ENCODE results near the gene CBR3.
"Not testable (repeated sequence)": the region's sequence is repeated elsewhere in the genome, so short reads cannot be mapped to it uniquely, and the experiment has no call there.

CBR3 gene

DNA sequence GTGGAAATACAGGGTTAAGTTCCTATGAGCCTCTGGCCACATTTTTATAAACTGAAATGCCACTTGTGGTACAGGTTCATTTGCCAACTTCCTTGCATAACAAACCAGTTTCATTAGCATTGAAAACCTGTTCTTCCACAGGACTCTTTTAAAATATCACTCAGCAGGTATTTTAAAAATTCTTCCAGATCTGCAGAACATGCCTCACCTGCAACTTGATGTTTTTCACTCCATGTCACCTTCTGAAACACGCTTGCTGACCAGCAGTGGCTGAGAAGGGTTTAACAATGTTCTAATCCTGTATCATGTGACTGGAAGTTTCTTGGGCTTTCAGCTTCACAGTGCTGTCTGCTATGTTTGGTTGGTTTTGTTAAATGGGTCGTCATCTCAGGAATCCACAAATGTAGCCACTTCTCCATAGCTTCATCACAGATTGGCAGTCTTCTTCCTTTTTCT is 17.6 kb upstream of the CBR3 start:
- in situ Hi-C loops (cut with HindIII; ENCODE audit: low sequenced_read_pairs): no loop called here

DNA sequence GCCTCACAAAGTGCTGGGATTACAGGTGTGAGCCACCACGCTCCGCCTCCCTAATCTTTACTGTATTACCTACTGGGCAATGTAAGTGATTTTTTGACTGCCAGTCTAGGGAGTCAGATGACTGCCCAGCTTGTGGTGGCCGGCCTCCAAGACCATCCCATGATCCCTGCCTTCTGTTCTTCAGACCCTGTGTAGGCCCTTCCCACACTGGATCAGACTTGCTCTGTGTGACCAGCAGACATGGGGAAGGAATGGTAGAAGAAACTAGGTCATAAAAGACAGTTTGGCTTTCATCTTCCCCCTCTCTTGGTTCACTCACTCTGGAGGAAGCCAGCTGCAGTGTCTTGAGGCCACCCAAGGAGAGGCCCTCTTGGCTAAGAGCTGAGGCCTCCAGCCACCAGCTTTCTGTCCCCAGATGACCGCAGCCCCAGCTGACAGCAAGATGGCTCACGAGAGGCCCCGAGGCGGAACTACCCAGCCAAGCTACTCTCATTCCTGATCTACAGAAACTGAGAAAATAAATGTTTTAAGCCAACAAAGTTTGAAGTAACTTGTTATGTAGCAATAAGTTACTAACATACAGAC is 14.5 kb upstream of the CBR3 start:
- in situ Hi-C loops (cut with HindIII; ENCODE audit: low sequenced_read_pairs): no loop called here

DNA sequence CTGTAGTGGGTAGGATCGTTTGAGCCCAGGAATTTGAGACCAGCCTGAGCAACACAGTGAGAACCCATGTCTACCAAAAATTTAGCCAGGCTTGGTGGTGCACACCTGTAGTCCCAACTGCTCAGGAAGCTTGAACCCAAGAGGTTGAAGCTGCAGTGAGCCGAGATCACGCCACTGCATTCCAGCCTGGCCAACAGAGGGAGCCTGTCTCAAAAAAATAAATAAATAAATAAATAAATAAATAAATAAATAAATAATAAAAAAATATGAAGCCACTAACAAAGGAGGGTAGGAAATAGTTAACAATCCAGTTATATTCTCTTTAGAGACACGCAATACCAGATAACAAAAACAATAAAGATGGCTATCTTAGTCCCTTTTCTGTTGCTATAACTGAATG is 11.9 kb upstream of the CBR3 start:
- in situ Hi-C loops (cut with HindIII; ENCODE audit: low sequenced_read_pairs): no loop called here

DNA sequence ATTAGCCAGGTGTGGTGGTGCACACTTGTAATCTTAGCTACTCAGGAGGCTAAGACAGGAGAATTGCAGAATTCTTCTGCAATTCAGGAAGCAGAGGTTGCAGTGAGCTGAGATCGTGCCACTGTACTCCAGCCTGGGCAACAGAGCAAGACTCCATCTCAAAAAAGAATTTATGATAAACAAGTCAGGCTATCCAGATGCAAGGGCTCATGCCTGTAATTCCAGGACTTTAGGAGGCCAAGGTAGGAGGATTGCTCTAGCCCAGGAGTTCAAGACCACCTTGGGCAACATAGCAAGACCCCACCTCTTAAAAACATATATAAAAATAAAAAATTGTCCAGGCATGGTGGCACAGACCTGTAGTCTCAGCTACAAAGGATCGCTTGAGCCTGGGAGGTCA is 10.5 kb upstream of the CBR3 start:
- in situ Hi-C loops (cut with HindIII; ENCODE audit: low sequenced_read_pairs): no loop called here

DNA sequence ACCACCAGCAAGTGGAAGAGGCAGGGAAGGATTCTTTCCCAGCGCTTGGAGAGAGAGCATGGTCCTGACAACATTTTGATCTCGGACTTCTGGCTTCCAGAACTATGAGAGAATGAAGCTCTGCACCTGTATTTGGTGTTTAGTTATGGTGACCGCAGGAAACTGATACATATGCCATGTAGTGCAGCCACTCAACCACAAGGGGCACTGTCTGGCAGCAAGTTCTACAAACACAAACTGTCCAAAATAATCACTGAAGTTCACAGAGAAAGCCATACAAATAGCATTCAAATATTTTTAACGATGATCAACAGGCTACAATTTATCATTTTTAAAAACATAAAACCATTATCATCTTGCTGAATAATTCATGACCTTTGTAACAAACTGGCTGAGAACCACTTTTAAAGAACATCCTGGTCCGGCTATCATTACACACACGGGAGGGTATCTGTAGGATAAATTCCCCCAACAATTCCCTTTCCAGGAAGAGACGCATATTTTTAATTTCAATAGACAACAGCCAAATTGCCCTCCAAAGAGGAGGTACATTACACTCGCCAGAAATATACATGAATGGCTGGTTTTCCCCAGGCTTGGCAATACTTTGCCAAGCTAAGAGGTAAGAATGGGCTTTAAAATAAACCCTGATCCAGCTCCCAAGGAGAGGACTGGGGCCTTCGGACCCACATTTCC is 9.2 kb upstream of the CBR3 start:
- in situ Hi-C loops (cut with HindIII; ENCODE audit: low sequenced_read_pairs): no loop called here

DNA sequence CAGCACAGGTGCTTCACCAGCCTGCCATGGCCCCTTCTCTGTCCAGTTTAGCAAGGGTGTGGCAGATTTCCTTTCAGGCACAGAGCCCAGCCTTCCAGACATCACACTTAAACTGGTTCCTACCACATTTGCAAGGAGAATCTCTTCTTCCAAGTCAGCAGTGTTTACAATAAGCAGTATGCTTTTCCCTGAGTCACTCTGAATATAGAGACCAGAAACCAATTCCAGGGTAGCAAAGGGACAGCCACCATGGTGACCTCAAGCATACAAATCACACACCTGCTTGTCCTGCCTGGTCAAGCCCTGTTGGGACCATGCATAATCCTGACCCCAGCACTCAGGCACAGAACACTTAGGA is 8.7 kb upstream of the CBR3 start:
- in situ Hi-C loops (cut with HindIII; ENCODE audit: low sequenced_read_pairs): no loop called here

DNA sequence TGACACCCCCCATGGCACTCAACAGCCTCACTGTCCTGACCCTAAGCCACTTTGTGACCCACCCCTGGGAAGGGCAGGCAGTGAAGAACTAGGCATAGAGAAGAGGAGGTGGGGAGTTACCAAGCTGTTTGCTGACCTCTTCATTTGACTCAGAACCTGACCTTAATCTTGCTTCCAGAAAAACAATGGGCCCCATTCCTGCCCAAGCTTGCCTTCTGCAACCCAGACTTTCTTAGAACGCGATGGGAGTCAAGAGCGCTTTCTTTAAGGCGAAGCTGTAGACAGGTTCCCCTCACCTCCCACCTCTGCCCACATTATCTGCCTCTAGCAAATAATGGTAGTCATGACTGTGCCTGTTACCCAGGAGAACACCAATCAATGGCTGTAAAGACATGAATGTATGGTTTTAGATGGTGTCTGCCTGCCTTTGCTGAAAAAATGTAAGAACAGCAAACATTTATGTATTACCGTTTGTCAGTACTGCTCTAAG is 8.2 kb upstream of the CBR3 start:
- in situ Hi-C loops (cut with HindIII; ENCODE audit: low sequenced_read_pairs): no loop called here

DNA sequence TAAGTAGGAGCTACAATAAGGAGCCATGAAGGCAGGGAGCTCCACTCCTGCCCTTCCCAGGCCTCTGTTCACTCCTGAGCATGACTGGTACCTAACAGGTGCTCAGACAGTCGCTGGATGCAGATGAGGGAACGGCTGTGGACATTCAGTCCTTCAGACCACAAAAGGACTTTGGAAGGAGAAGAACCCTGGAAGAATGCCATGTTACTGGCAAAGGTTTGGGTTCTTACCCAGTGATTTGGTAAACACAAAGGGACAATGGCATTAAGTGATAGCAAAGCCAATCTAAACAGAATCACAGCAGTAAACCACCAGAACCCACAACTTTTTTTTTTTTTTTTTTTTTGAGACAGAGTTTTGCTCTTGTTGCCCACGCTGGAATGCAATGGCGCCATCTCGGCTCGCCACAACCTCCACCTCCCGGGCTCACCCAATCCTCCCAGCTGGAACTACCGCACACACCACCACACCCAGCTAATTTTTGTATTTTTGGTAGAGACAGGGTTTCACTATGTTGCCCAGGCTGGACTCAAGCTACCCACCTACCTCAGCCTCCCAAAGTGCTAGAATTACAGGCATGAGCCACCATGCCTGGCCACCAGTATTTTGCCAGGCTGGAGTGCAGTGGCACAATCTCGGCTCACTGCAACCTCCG is 7.5 kb upstream of the CBR3 start:
- in situ Hi-C loops (cut with HindIII; ENCODE audit: low sequenced_read_pairs): no loop called here

DNA sequence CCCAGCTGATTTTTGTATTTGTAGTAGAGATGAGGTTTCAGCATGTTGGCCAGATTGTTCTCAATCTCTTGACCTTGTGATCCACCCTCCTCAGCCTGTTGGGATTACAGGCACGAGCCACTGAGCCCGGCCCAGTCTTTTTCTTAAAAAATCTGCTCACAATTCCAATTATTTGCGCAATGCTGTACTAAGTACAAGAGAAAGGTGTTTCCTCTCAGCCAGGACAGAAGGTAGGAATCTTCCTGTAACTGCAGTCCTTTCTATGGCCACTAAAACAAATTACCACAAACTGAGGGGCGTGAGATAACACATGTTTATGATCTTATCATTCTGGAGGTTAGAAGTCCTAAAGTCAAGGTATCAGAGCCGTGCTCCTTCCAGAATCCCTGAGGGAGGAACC is 6.9 kb upstream of the CBR3 start:
- in situ Hi-C loops (cut with HindIII; ENCODE audit: low sequenced_read_pairs): no loop called here

DNA sequence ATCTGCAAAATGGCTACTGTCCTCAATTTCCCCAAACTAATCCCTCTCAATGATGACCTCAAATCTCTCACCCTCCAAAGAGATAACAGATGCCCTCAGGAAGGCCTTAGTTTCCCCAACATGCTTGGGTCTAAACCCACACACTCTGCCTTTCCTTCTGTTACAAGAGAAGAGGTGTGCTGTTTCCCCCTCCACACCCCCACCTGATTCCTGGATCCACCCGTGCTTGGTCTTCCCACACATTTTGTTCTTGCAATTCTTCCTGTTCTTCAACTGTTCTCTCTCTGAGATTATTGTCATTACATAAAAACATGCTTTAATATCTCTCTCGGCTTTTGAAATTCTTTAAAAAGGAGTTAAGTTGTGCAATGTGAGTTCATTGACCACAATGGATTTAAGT is 5.7 kb upstream of the CBR3 start:
- in situ Hi-C loops (cut with HindIII; ENCODE audit: low sequenced_read_pairs): no loop called here

DNA sequence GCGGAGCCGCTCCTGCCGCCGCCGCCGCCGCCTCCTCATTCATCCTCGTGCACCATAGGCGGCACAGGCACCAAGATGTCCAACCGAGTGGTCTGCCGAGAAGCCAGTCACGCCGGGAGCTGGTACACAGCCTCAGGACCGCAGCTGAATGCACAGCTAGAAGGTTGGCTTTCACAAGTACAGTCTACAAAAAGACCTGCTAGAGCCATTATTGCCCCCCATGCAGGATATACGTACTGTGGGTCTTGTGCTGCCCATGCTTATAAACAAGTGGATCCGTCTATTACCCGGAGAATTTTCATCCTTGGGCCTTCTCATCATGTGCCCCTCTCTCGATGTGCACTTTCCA is 4.5 kb upstream of the CBR3 start:
- in situ Hi-C loops (cut with HindIII; ENCODE audit: low sequenced_read_pairs): not testable (repeated sequence)

DNA sequence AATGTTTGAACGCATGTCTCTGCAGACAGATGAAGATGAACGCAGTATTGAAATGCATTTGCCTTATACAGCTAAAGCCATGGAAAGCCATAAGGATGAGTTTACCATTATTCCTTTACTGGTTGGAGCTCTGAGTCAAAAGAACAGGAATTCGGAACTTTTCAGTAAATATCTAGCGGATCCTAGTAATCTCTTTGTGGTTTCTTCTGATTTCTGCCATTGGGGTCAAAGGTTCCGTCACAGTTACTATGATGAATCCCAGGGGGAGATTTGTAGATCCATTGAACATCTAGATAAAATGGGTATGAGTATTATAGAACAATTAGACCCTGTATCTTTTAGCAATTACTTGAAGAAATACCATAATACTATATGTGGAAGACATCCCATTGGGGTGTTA is 4.0 kb upstream of the CBR3 start:
- in situ Hi-C loops (cut with HindIII; ENCODE audit: low sequenced_read_pairs): not testable (repeated sequence)

DNA sequence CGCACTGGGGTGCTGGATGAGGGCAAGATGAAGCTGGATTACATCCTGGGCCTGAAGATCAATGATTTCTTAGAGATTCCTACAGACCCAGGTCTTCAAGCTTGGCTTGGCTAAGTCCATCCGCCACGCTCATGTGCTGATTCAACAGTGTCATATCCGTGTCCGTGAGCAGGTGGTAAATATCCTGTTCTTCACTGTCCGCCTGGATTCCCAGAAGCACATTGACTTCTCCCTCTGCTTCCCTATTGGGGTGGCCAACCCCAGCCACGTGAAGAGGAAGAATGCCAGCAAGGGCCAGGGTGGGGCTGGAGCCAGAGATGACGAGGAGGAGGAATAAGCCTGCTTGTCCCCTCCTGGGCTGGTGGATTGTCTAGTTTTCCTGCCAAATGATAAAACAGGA is 2.2 kb upstream of the CBR3 start:
- in situ Hi-C loops (cut with HindIII; ENCODE audit: low sequenced_read_pairs): no loop called here

DNA sequence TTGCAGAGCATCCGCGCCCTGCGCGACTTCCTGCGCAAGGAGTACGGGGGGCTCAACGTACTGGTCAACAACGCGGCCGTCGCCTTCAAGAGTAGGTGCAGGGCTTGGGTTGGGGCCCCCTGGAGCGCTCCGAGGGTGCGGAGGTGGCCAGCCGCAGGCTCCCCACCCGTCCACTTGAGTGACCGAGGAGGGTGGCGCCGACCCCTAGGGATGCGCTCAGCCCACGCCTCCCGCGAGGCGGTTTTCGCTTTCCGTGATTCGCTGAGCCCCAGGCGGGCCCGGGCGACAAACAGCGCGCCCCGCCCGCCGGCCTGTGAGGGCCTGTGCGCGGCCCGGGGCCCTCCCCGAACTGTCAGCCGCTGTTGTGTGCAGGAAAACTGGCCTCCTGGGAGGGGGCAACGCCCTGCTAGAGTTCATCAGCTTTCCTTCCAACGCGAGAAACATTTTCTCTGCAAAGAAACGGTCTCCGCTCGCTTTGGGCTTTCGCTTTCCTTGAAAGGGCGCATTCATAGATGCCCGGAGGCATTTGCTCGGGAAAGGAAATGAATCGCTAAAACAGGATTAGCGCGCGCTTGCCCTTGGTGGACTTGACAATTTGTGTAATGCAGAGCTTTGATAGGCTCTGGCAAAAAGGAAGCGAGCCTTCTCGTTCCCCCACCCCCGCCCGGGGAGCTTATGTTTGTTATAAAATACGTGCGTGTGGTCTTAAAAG is 668 bp downstream of the CBR3 start:
- in situ Hi-C loops (cut with HindIII; ENCODE audit: low sequenced_read_pairs): no loop called here

DNA sequence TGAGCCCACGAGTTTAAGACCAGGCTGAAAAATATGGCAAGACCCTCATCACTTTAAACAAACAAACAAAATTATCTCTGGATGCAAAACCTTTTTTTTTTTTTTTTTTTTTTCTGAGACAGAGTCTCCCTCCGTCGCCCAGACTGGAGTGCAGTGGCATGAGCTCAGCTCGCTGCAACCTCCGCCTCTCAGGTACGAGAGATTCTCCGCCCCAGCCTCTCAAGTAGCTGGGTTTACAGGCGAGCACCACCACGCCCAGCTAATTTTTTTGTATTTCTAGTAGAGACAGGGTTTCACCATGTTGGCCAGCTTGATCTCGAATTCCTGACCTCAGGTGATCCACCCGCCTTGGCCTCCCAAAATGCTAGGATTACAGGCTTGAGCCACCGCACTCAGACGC is 4.9 kb downstream of the CBR3 start:
- in situ Hi-C loops (cut with HindIII; ENCODE audit: low sequenced_read_pairs): not testable (repeated sequence)

DNA sequence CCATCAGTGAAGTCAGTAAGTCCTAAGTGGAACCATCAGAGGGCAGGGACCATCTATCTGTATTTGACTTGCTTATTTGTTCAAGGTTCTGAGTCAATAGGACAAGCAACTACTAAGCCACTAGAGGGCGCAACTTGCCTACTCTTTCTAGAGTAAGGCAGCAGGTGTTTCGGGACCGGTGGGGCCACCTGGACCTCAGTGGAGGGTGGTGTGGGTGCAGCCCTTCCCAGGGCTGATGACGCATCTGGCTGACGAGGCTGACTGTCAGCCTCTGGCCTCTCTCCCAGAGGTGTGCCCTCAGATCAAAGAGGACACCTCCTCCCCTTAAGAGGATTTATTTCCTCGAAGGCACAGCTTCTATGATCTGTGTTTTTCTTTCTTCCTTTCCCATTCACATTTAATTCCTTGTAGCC is 6.6 kb downstream of the CBR3 start:
- in situ Hi-C loops (cut with HindIII; ENCODE audit: low sequenced_read_pairs): no loop called here

DNA sequence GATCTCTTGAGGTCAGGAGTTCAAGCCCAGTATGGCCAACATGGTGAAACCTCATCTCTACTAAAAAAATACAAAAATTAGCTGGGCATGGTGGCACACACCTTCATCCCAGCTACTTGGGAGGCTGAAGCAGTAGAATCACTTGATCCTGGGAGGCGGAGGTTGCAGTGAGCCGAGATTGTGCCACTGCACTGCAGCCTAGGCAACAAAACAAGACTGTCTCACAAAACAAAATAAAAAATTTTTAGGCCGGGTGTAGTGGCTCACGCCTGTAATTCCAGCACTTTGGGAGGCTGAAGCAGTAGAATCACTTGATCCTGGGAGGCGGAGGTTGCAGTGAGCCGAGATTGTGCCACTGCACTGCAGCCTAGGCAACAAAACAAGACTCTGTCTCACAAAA is 9.4 kb downstream of the CBR3 start:
- in situ Hi-C loops (cut with HindIII; ENCODE audit: low sequenced_read_pairs): not testable (repeated sequence)

DNA sequence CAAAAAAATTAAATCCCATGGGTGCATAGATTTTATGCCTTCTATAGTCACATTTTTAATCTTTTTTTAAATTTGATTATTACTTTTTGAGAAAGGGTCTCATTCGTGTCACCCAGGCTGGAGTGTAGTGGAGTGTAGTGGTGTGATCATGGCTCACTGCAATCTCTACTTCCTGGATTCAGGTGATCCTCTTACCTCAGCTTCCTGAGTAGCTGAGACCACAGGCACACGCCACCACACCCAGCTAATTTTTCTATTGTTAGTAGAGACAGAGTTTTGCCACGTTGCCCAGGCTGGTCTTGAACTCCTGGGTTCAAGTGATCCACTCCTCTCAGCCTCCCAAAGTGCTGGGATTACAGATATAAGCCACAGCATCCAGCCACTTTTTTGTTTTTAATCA is 10.4 kb downstream of the CBR3 start:
- in situ Hi-C loops (cut with HindIII; ENCODE audit: low sequenced_read_pairs): no loop called here

DNA sequence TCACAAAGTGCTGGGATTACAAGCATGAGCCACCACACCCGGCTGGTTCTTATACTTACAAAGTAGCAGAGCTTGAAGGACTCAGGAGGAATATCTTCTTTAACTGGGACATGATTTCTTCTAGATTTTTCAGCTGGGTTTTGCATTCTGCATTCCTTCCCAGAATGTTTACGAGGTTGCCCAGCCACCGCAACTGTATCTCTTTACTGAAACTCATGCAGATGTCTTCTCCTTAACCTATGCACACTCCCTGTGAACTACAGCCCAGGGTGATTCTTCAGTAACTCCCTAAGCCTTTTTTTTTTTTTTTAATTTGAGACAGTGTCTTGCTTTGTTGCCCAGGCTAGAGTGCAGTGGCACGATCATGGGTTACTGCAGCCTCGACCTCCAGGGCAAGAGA is 13.0 kb downstream of the CBR3 start:
- in situ Hi-C loops (cut with HindIII; ENCODE audit: low sequenced_read_pairs): no loop called here

DNA sequence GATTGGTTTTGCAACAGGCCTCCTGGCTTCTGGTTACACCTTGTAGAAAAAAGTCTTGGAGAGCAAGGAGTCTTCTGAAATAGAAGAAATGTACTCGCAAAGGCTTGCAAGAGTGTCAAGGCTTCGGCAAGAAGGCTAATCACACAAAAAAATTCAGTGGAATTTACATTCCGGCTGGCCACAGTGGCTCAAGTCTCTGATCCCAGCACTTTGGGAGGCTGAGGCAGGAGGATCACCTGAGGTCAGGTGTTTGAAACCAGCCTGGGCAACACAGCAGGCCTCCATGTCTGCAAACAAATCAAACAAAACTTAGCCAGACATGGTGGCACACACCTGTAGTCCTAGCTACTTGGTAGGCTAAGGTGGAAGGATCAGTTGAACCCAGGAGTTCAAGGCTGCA is 14.0 kb downstream of the CBR3 start:
- in situ Hi-C loops (cut with HindIII; ENCODE audit: low sequenced_read_pairs): no loop called here

DNA sequence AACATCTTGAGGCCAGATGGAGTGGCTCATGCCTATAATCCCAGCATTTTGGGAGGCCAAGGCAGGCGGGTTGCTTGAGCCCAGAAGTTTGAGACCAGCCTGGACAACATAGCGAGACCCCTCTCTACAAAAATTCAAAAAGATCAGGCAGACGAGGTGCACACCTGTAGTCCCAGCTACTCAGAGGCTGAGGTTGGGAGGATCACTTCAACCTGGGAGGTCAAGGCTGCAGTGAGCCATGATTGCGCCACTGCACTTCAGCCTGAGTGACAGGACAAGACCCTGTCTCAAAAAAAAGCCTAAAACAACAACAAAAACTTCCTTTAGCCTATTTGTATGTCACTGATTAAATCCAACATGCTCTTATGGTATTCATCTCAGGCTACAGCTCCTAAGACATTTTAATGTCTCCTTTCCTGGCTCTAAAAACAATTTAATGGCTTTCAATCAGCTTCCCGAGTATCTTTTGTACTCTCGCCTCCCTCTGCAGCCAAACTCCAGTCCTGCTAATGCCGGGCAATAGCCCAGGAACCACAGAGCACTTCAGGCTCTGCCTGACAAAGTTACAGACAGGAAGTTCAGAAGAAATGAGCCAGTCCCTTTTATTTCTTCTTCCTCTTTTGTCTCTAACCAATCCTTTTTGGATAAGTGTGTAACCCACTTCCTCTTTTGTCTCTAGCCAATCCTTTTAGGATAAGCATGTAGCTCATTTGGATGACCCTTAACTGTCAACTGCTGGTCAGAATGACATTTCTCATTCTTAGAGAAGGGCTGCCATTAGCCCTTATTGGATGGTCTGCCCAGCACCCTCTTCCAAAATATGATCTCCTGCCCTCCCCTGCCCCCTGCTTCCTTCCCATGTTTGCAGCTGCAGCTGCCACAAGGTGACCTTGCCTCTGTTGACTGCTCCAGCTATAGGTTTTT is 15.2 kb downstream of the CBR3 start:
- in situ Hi-C loops (cut with HindIII; ENCODE audit: low sequenced_read_pairs): no loop called here

All from DLD1 (cell line).